Neural crest cell (in vitro differentiated cells): ENCODE measurements around the gene KRT9. TPM values are rescaled to one million over a fixed set of nuclear protein-coding genes. Genes with fewer than 3 reads are reported as not detected.
"Not testable (repeated sequence)": the region's sequence is repeated elsewhere in the genome, so short reads cannot be mapped to it uniquely, and the experiment has no call there.

ENCODE experiments used
- DNase-seq: peaks from one replicate; pipeline ENCODE4 v3.0.0; 2021; ENCODE audit warnings: low read depth, mixed read lengths, low spot score
- H3K27ac Mint-ChIP-seq: one replicate; pipeline ENCODE4 v1.8.0; 2021; ENCODE audit warnings: mild to moderate bottlenecking, mixed read lengths; ENCODE audit not compliant: unreplicated experiment
- H3K27me3 Mint-ChIP-seq: 2 replicates; pipeline ENCODE4 v1.8.0; 2021; ENCODE audit warnings: low read depth, mild to moderate bottlenecking, mixed read lengths
- H3K36me3 Mint-ChIP-seq: 2 replicates; pipeline ENCODE4 v1.8.0; 2021; ENCODE audit warnings: low read depth, mild to moderate bottlenecking, mixed read lengths
- H3K4me1 Mint-ChIP-seq: 2 replicates; pipeline ENCODE4 v1.8.0; 2021; ENCODE audit warnings: mixed read lengths
- H3K4me3 Mint-ChIP-seq: one replicate; pipeline ENCODE4 v1.8.0; 2021; ENCODE audit warnings: mild to moderate bottlenecking, mixed read lengths
- H3K9me3 Mint-ChIP-seq: 2 replicates; pipeline ENCODE4 v1.8.0; 2021; ENCODE audit warnings: mixed read lengths
- total RNA-seq: library from RNA; stranded (reverse); gene quantifications from 2 replicates; pipeline ENCODE4 v1.2.1, GENCODE V29; 2021
- TF ChIP-seq, protein P1 (sequence below): fragments of 200-600 bp; sonication (generic); conservative IDR thresholded peaks from 2 replicates; pipeline ENCODE4 v1.5.0; 2021; ENCODE audit warnings: antibody characterized with exemption, mild to moderate bottlenecking

The KRT9 gene
- total RNA-seq, 1 donor from 2014 or later, result not detected

GRCh38 chr17:41614098-41614497 is 42.2 kb upstream of the KRT9 start:
- TF ChIP-seq, protein P1, sequence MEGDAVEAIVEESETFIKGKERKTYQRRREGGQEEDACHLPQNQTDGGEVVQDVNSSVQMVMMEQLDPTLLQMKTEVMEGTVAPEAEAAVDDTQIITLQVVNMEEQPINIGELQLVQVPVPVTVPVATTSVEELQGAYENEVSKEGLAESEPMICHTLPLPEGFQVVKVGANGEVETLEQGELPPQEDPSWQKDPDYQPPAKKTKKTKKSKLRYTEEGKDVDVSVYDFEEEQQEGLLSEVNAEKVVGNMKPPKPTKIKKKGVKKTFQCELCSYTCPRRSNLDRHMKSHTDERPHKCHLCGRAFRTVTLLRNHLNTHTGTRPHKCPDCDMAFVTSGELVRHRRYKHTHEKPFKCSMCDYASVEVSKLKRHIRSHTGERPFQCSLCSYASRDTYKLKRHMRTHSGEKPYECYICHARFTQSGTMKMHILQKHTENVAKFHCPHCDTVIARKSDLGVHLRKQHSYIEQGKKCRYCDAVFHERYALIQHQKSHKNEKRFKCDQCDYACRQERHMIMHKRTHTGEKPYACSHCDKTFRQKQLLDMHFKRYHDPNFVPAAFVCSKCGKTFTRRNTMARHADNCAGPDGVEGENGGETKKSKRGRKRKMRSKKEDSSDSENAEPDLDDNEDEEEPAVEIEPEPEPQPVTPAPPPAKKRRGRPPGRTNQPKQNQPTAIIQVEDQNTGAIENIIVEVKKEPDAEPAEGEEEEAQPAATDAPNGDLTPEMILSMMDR, result no peak
- DNase-seq, result no peak

GRCh38 chr17:41613277-41614082 is 41.6 kb upstream of the KRT9 start:
- Mint-ChIP-seq H3K27me3 (peaks cover 13% of the 10 kb centered on the region), H3K9me3 (no peaks in the 10 kb centered on the region), H3K4me1 (peaks cover 4% of the 10 kb centered on the region), H3K4me3 (no peak overlapping the region), H3K27ac (no peak overlapping the region), H3K36me3 (no peaks in the 10 kb centered on the region)
- no peak for DNase-seq
- TF ChIP-seq, protein P1, result no peak

More at GRCh38 chr17:41614098-41614497, 42.2 kb upstream of the KRT9 start:
- H3K36me3 Mint-ChIP-seq, result no peaks in the 10 kb centered on the region
- no peak overlapping the region for H3K27ac Mint-ChIP-seq
- H3K4me3 Mint-ChIP-seq, result no peak overlapping the region
- no peaks in the 10 kb centered on the region for H3K9me3 Mint-ChIP-seq
- peaks cover 4% of the 10 kb centered on the region for H3K4me1 Mint-ChIP-seq
- peaks cover 10% of the 10 kb centered on the region for H3K27me3 Mint-ChIP-seq

DNA sequence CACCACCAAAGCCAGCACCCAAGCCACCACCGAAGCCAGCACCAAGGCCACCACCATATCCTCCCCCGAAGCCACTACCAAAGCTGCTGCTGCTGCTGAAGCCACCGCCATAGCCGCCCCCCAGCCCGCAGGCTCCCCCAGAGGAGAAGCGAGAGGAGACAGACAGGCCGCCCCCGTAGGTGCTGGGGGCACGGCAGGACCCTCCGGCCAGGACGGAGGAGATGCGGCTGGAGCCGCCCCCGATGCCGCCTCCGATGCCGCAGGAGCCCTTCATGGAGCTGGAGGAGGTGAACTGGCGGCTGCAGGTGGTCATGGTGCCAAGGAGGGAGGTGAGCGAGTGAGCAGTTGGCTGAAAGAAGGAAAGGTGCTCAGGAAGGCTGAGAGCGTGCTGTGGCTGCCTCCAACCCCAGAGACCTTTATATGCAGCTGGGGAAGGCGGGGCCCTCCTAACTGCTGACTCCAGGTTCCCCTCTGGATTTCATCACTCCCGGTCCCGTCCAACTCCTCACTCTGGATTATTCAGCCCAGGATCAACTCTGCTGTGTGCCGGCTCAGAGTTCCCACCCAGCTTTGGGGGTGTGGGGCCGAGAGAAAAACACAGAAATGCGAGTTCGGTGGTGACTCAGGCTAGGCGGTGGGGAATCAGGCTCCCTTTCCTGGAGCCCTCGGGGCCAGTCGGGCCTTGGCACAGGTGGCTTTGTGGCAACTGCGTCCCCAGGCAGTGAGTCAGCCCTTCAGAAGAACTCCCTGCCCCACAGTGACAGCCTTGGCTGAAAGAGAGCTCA is 40.7 kb upstream of the KRT9 start, which contains the start of gene KRT16:
KRT16 (minus strand) TSS at position 392 of the 785 bp plus-strand sequence; CDS start at position 313, 79 bp downstream.
- H3K4me3 Mint-ChIP-seq, DNase-seq, H3K4me1 Mint-ChIP-seq, H3K36me3 Mint-ChIP-seq, H3K27ac Mint-ChIP-seq, H3K9me3 Mint-ChIP-seq: not testable (repeated sequence)
- H3K27me3 Mint-ChIP-seq, result peaks cover 13% of the 10 kb centered on the region

DNA sequence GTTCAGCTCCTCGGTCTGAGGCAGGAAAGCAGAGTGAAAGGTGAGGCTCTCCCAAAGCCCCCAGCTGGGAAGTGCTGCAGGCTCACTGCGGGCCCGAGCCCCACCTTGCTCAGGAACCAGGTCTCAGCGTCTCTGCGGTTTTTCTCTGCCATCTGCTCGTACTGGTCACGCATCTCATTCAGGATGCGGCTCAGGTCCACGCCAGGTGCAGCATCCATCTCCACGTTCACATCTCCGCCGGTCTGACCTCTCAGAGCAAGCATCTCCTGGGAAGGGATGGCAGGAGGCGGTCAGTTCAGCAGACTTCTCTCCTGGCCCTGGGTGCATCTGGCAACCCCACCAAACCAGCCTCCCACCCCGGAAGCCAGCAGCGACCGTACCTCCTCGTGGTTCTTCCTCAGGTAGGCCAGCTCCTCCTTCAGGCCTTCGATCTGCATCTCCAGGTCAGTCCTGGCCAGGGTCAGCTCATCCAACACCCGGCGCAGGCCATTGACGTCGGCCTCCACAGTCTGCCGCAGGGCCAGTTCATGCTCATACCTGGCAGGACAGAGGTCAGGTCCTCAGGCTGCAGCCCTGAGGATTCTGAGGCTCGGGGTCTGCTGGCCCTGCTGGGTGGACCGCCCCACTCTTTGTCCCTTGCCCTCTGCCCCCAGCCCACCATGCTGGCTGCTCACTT is 39.2 kb upstream of the KRT9 start:
- no peak for DNase-seq
- TF ChIP-seq, protein P1, result no peak
- no peak overlapping the region for H3K27ac Mint-ChIP-seq
- peaks cover 11% of the 10 kb centered on the region for H3K9me3 Mint-ChIP-seq
- peaks cover 16% of the 10 kb centered on the region for H3K27me3 Mint-ChIP-seq
- H3K4me3 Mint-ChIP-seq, result no peak overlapping the region
- peaks cover 6% of the 10 kb centered on the region for H3K36me3 Mint-ChIP-seq
- H3K4me1 Mint-ChIP-seq, result peaks cover 4% of the 10 kb centered on the region

DNA sequence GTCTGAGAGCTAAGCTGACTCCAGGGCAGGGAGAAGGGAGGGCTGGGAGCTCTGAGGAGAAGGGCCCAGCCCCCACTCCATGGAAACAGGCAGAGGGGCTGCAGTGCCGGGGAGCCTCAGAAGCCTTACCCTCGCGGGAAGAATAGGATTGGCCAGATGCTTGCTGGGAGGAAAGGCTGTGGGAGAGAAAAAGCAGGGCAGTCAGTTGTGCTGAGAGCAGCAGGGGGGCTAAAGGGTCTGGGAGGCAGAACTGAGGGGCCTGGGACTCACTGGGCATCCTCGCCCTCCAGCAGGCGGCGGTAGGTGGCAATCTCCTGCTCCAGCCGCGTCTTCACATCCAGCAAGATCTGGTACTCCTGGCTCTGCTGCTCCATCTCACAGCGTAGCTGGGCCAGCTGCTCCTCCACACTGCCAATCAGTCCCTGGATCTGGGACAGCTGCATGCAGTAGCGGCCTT is 38.2 kb upstream of the KRT9 start:
- Mint-ChIP-seq H3K9me3 (peaks cover 15% of the 10 kb centered on the region), H3K27me3 (peaks cover 20% of the 10 kb centered on the region)
- H3K27ac Mint-ChIP-seq, H3K36me3 Mint-ChIP-seq, H3K4me3 Mint-ChIP-seq, H3K4me1 Mint-ChIP-seq: not testable (repeated sequence)
- DNase-seq, result peak; percentile 38
- TF ChIP-seq, protein P1, result peak; percentile 47

- peaks cover 15% of the 10 kb centered on the region for H3K9me3 Mint-ChIP-seq
- peaks cover 20% of the 10 kb centered on the region for H3K27me3 Mint-ChIP-seq
- H3K36me3 Mint-ChIP-seq, H3K4me3 Mint-ChIP-seq, DNase-seq, H3K27ac Mint-ChIP-seq: not testable (repeated sequence)
- H3K4me1 Mint-ChIP-seq, result peaks cover 11% of the 10 kb centered on the region
Observed at GRCh38 chr17:41606930-41607329, 35.1 kb upstream of the KRT9 start.
